Gastrocnemius medialis (tissue), 4 donors: ENCODE results near the gene ZDHHC14. TPM values are rescaled to one million over a fixed set of nuclear protein-coding genes. Genes with fewer than 3 reads are reported as not detected.

ENCODE experiments used
- ATAC-seq, 2 donors: fragments of 150-250 bp; one replicate each; pipeline ENCODE4 v1.9.1; 2016
- DNase-seq, 2 donors: peaks; one replicate each; pipeline ENCODE4 v3.0.0-alpha.2; 2019
- H3K27ac ChIP-seq, 4 donors: fragments of 200-600 bp; sonication (generic); 1 replicate in 1 of 4; 2 replicates in 3 of 4; pipeline ENCODE4 v1.5.1; 2016 to 2018; ENCODE audit warnings: mild to moderate bottlenecking in 2 of 4, moderate library complexity in 1 of 4
- H3K27me3 ChIP-seq, 3 donors: fragments of 200-600 bp; sonication (generic) in 2 of 3; 1 replicate in 1 of 3; 2 replicates in 2 of 3; pipeline versions ENCODE4 v1.5.1 to v1.6.0; 2016 to 2019; ENCODE audit warnings: mild to moderate bottlenecking in 1 of 3, moderate library complexity in 1 of 3
- H3K36me3 ChIP-seq, 2 donors: fragments of 200-600 bp; sonication (generic) in 1 of 2; one replicate each; pipeline ENCODE4 v1.5.1; 2017 to 2018
- H3K4me1 ChIP-seq, 2 donors: fragments of 200-600 bp; sonication (generic) in 1 of 2; one replicate each; pipeline ENCODE4 v1.5.1; 2016 to 2017; ENCODE audit warnings: mild to moderate bottlenecking in 2 of 2
- H3K4me3 ChIP-seq, 4 donors: fragments of 200-600 bp; sonication (generic) in 3 of 4; 1 replicate in 1 of 4; 2 replicates in 3 of 4; pipeline ENCODE4 v1.5.1; 2016 to 2019; ENCODE audit warnings: mild to moderate bottlenecking in 2 of 4
- H3K9me3 ChIP-seq, 3 donors: fragments of 200-600 bp; sonication (generic) in 2 of 3; 1 replicate in 1 of 3; 2 replicates in 2 of 3; pipeline ENCODE4 v1.5.1; 2016 to 2019
- POLR2A ChIP-seq, 2 donors: fragments of 450-650 bp; IDR thresholded peaks; one replicate each; pipeline ENCODE4 v1.6.1; 2017; ENCODE audit warnings: antibody characterized with exemption in 2 of 2, mild to moderate bottlenecking in 2 of 2, moderate library complexity in 2 of 2
- in situ Hi-C, 4 donors: fragments of 200-750 bp; cut with MboI; loops; one replicate each; pipeline versions ENCODE4 v1.15.0 to v1.8.0; 2017; ENCODE audit warnings: low sequenced_read_pairs in 4 of 4
- intact Hi-C: fragments of 100-400 bp; cut with DNase I; formaldehyde crosslinking; loops from one replicate; pipeline ENCODE4 v1.15.1; 2023; ENCODE audit warnings: low total_unique reads
- total RNA-seq, 4 donors: library from RNA; depleted of rRNA; stranded (reverse); fragments of >200 nt; gene quantifications; one replicate each; pipeline versions ENCODE4 v1.1.0 to v1.2.3, GENCODE V29; 2016
- TF ChIP-seq, protein P1 (sequence below), 5 experiments: fragments of 450-650 bp in 3 of 5; fragments of 200-600 bp in 2 of 5; sonication (generic) in 2 of 5; IDR thresholded peaks in 4 of 5; conservative IDR thresholded peaks in 1 of 5; 1 replicate in 4 of 5; 2 replicates in 1 of 5; pipeline ENCODE4 v1.5.1; 2016 to 2019; ENCODE audit warnings: antibody characterized with exemption in 5 of 5, mild to moderate bottlenecking in 3 of 5, moderate library complexity in 3 of 5

The ZDHHC14 gene
- total RNA-seq, 4 donors from 2014 or later: 3.7 to 7.7 (median 5.9) TPM

DNA sequence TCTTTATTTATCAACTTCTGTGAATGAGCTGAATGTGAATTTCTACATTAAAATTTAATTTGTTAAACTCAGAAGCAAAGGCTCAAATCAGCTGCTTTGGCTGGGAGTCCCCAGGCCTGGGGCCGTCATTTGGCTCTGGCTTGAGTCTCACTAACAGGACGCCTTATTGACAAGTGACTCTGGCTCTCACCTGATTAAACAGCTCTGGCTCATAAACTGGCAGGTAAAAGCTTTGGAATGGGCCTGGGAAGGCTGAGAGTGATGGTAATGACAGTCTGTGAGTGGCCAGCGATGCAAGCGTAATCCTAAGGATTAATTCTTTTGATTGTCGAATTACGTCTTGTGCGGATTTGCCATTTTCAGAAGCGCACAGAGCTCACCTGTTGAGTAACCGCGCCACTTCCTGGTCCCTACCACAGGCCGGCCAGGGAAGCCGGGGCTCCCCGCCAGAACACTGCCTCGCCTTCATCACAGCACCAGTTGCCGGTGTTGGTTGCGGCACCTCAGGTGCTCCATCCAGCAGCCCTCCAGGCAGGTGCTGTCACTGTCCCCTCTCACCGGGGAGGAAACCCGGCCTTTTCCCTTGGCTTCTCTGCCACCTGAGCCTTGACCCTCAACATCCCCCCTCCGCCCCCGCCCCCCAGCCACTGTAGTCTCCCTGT is 110.7 kb downstream of the ZDHHC14 start:
- no peaks in the 10 kb centered on the region for H3K4me1 ChIP-seq
- no peaks in the 10 kb centered on the region for H3K9me3 ChIP-seq
- ATAC-seq: no peak
- intact Hi-C loops (no loop called here), in situ Hi-C loops (no loop called here)
- H3K27ac ChIP-seq: no peak overlapping the region
- TF ChIP-seq, protein P1, sequence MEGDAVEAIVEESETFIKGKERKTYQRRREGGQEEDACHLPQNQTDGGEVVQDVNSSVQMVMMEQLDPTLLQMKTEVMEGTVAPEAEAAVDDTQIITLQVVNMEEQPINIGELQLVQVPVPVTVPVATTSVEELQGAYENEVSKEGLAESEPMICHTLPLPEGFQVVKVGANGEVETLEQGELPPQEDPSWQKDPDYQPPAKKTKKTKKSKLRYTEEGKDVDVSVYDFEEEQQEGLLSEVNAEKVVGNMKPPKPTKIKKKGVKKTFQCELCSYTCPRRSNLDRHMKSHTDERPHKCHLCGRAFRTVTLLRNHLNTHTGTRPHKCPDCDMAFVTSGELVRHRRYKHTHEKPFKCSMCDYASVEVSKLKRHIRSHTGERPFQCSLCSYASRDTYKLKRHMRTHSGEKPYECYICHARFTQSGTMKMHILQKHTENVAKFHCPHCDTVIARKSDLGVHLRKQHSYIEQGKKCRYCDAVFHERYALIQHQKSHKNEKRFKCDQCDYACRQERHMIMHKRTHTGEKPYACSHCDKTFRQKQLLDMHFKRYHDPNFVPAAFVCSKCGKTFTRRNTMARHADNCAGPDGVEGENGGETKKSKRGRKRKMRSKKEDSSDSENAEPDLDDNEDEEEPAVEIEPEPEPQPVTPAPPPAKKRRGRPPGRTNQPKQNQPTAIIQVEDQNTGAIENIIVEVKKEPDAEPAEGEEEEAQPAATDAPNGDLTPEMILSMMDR (IDR thresholded peaks at IDR 0.05 in 4 of 5, conservative IDR thresholded peaks at IDR 0.05 in 1 of 5): no peak
- TF ChIP-seq POLR2A (IDR thresholded peaks at IDR 0.05): no peak
- H3K36me3 ChIP-seq: no peaks in the 10 kb centered on the region
- no peaks in the 10 kb centered on the region for H3K27me3 ChIP-seq
- H3K4me3 ChIP-seq: no peak overlapping the region
- no peak for DNase-seq

DNA sequence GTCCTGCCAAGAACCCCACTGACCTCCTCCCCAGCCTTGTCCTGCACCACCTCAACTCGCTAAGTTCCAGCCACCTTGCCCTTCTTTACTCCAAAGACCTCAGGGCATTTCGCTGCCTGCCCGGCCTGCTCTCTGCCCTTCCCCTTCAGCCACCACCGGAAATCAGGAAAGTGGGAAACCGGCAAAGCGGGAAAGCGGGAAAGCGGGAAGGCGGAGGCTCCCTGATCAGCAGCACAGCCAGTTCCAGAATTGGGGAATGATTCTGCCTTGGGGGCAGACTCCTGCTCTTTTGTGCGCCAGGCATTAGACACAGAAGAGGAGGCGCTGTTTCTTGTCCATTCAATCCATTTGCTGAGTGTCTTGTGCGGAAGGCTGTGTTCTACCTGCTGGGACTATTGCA is 111.3 kb downstream of the ZDHHC14 start:
- in situ Hi-C loops: no loop called here
- TF ChIP-seq, protein P1 (IDR thresholded peaks at IDR 0.05 in 4 of 5, conservative IDR thresholded peaks at IDR 0.05 in 1 of 5): no peak
- no peak for TF ChIP-seq POLR2A (IDR thresholded peaks at IDR 0.05)

DNA sequence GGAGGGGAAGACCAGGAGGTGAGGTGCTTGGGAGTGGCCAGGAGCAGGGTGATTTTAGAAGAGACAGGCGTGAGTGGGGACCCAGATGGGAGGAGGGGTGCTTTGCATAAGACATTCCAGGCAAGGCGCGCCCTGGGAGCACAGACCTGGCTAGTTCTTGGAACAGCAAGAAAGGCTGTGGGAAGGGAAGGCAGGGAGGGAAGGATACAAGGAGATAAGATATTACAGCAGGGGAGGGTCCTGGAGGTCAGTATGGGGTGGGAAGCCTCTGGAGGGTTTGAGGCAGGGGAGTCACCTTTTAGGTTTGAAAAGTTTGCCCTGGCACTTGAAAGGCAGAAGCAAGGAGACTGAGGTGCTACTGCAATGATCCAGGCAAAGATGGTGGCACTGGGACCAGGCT is 111.8 kb downstream of the ZDHHC14 start:
- Histone ChIP-seq H3K4me3 (no peak overlapping the region), H3K27me3 (no peaks in the 10 kb centered on the region), H3K27ac (no peak overlapping the region), H3K9me3 (no peaks in the 10 kb centered on the region), H3K4me1 (no peaks in the 10 kb centered on the region), H3K36me3 (no peaks in the 10 kb centered on the region)
- no peak for TF ChIP-seq POLR2A (IDR thresholded peaks at IDR 0.05)
- TF ChIP-seq, protein P1 (IDR thresholded peaks at IDR 0.05 in 4 of 5, conservative IDR thresholded peaks at IDR 0.05 in 1 of 5): no peak
- intact Hi-C loops: no loop called here
- in situ Hi-C loops: no loop called here
- DNase-seq (no peak), ATAC-seq (no peak)

More for the DNA sequence above, 111.3 kb downstream of the ZDHHC14 start:
- H3K27ac ChIP-seq: no peak overlapping the region
- H3K9me3 ChIP-seq: no peaks in the 10 kb centered on the region
- ATAC-seq: no peak
- no peak overlapping the region for H3K4me3 ChIP-seq
- no peaks in the 10 kb centered on the region for H3K27me3 ChIP-seq
- H3K36me3 ChIP-seq: no peaks in the 10 kb centered on the region
- intact Hi-C loops: no loop called here
- H3K4me1 ChIP-seq: no peaks in the 10 kb centered on the region
- DNase-seq: no peak

DNA sequence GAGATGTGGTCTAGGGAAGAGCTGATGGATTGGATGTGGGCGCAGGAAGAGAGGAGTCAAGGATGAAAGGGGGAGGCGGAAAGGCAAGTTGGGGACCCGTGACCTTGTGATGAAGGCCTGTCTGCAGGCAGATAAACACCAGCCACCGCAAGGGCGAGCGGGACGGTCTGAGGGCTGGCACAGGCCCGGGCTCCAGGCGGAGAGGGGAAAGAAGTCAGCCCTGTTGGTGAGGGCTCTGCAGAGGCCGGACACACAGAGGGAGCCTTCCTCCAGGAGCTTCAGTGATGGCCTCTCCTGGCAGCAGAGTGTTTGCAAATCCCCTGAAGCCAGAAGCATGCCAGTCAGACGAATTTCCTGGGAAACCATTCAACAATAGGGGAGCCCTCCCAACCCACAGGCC is 112.2 kb downstream of the ZDHHC14 start:
- in situ Hi-C loops (no loop called here), intact Hi-C loops (no loop called here)
- H3K4me3 ChIP-seq: no peak overlapping the region
- DNase-seq: no peak
- no peaks in the 10 kb centered on the region for H3K9me3 ChIP-seq
- no peak for TF ChIP-seq POLR2A (IDR thresholded peaks at IDR 0.05)
- TF ChIP-seq, protein P1 (IDR thresholded peaks at IDR 0.05 in 4 of 5, conservative IDR thresholded peaks at IDR 0.05 in 1 of 5): no peak
- H3K4me1 ChIP-seq: no peaks in the 10 kb centered on the region
- no peaks in the 10 kb centered on the region for H3K36me3 ChIP-seq
- H3K27me3 ChIP-seq: no peaks in the 10 kb centered on the region
- no peak overlapping the region for H3K27ac ChIP-seq
- no peak for ATAC-seq

DNA sequence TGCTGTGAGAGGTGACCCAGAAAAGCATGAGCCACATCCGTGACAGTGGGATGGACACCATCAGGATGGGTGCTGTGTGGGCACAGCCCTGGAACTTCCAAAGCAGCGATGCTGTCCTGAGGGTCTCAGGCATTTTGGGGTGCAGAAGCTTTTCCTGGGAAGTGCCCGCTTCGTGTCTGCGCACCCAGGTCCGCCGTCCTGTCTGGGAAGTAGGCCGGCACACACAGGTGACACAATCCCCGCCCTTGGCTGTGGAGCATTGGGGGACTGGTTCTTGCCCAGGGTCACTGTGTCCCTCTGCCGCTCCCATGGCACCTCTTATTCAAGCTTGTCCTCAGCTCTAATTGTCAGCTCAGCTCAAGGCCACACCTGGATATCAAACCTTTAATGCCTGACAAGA is 112.6 kb downstream of the ZDHHC14 start:
- intact Hi-C loops: no loop called here
- H3K4me3 ChIP-seq: no peak overlapping the region

More for the DNA sequence above, 112.6 kb downstream of the ZDHHC14 start:
- no peaks in the 10 kb centered on the region for H3K36me3 ChIP-seq
- no peaks in the 10 kb centered on the region for H3K9me3 ChIP-seq
- H3K27me3 ChIP-seq: no peaks in the 10 kb centered on the region
- TF ChIP-seq, protein P1 (IDR thresholded peaks at IDR 0.05 in 4 of 5, conservative IDR thresholded peaks at IDR 0.05 in 1 of 5): no peak
- no peak for TF ChIP-seq POLR2A (IDR thresholded peaks at IDR 0.05)
- no peak for DNase-seq
- H3K4me1 ChIP-seq: no peaks in the 10 kb centered on the region
- in situ Hi-C loops: no loop called here
- H3K27ac ChIP-seq: no peak overlapping the region
- no peak for ATAC-seq
